ENCODE measurements around the gene HEPACAM2.

Gene HEPACAM2

GRCh38 chr7:93147363-93147762, 78.9 kb downstream of the HEPACAM2 start:
- TF ChIP-seq CTCF (IDR thresholded peaks at IDR 0.05; ENCODE audit: low read depth, low read length, missing control alignments): no peak
- in situ Hi-C loops (cut with HindIII; ENCODE audit: low sequenced_read_pairs): no loop called here
- no peak for DNase-seq (ENCODE audit: low read depth)
- peak overlapping the region; percentile 15 for H3K4me3 ChIP-seq (ENCODE audit: low read depth, low read length)

- no peak for TF ChIP-seq CTCF (IDR thresholded peaks at IDR 0.05; ENCODE audit: low read depth, low read length, missing control alignments)
- DNase-seq (ENCODE audit: low read depth): no peak
- H3K4me3 ChIP-seq (ENCODE audit: low read depth, low read length): no peak overlapping the region
- in situ Hi-C loops (cut with HindIII; ENCODE audit: low sequenced_read_pairs): no loop called here
These were observed 79.7 kb downstream of the HEPACAM2 start for GRCh38 chr7:93146472-93147141.

- in situ Hi-C loops (cut with HindIII; ENCODE audit: low sequenced_read_pairs): no loop called here
- TF ChIP-seq CTCF (IDR thresholded peaks at IDR 0.05; ENCODE audit: low read depth, low read length, missing control alignments): no peak
- DNase-seq (ENCODE audit: low read depth): no peak
- no peak overlapping the region for H3K4me3 ChIP-seq (ENCODE audit: low read depth, low read length)
These were observed 80.2 kb downstream of the HEPACAM2 start for GRCh38 chr7:93146036-93146435.

GRCh38 chr7:93145354-93145753, 80.9 kb downstream of the HEPACAM2 start:
- TF ChIP-seq CTCF (IDR thresholded peaks at IDR 0.05; ENCODE audit: low read depth, low read length, missing control alignments): no peak
- in situ Hi-C loops (cut with HindIII; ENCODE audit: low sequenced_read_pairs): no loop called here
- no peak for DNase-seq (ENCODE audit: low read depth)
- no peak overlapping the region for H3K4me3 ChIP-seq (ENCODE audit: low read depth, low read length)

- H3K4me3 ChIP-seq (ENCODE audit: low read depth, low read length): no peak overlapping the region
- no peak for TF ChIP-seq CTCF (IDR thresholded peaks at IDR 0.05; ENCODE audit: low read depth, low read length, missing control alignments)
- DNase-seq (ENCODE audit: low read depth): no peak
- in situ Hi-C loops (cut with HindIII; ENCODE audit: low sequenced_read_pairs): no loop called here
These were observed 84.1 kb downstream of the HEPACAM2 start for GRCh38 chr7:93142127-93142526.

GRCh38 chr7:93140582-93141191, 85.6 kb downstream of the HEPACAM2 start:
- in situ Hi-C loops (cut with HindIII; ENCODE audit: low sequenced_read_pairs): no loop called here
- DNase-seq (ENCODE audit: low read depth): no peak
- no peak overlapping the region for H3K4me3 ChIP-seq (ENCODE audit: low read depth, low read length)
- TF ChIP-seq CTCF (IDR thresholded peaks at IDR 0.05; ENCODE audit: low read depth, low read length, missing control alignments): no peak
